IMR-90 (cell line): Measurements from ENCODE around the gene SLC13A5. TPM values are rescaled to one million over a fixed set of nuclear protein-coding genes. Genes with fewer than 3 reads are reported as not detected.

Experiments used
- ATAC-seq: fragments of 200-7000 bp; cut with Tn5 transposase; 2 replicates; pipeline ENCODE4 v1.9.1; 2020; ENCODE audit warnings: low read depth, mild to moderate bottlenecking, moderate library complexity
- BruUV-seq: library from RNA; stranded (reverse); fragments of 400-500 nt; replicated peaks from 2 replicates; lab custom pipeline; 2021; lab: Mats Ljungman, UMichigan
- CTCF ChIA-PET: fragments of 300-600 bp; formaldehyde crosslinking; extraction: SDS; loops from one replicate; lab custom pipeline; 2021; ENCODE audit warnings: antibody characterized with exemption; lab: Yijun Ruan, JAX
- POLR2A ChIA-PET: fragments of 300-600 bp; sonication (Branson Sonifier 250); formaldehyde crosslinking; loops from one replicate; lab custom pipeline; 2022; ENCODE audit warnings: antibody characterized with exemption; ENCODE audit not compliant: unreplicated experiment; lab: Charles Lee
- DNase-seq: peaks from one replicate; pipeline ENCODE4 v3.0.0; 2013
- H2AFZ ChIP-seq: replicated peaks from 2 replicates; pipeline ENCODE3; 2013; ENCODE audit warnings: low read length, mild to moderate bottlenecking; ENCODE audit not compliant: poor library complexity
- H2AK5ac ChIP-seq: 2 replicates; pipeline ENCODE4 v1.6.1; 2013; ENCODE audit warnings: low read depth, low read length, inconsistent platforms
- H2AK9ac ChIP-seq: replicated peaks from 2 replicates; pipeline ENCODE3; 2013; ENCODE audit warnings: mild to moderate bottlenecking, low read depth, low read length, moderate library complexity; ENCODE audit not compliant: poor library complexity
- H2BK120ac ChIP-seq: 2 replicates; pipeline ENCODE4 v1.6.1; 2013; ENCODE audit warnings: low read depth, low read length, inconsistent platforms
- H2BK15ac ChIP-seq: 3 replicates; pipeline ENCODE4 v1.6.1; 2013; ENCODE audit warnings: low read depth, low read length, inconsistent platforms
- H2BK20ac ChIP-seq: 2 replicates; pipeline ENCODE4 v1.6.1; 2013; ENCODE audit warnings: low read depth, mild to moderate bottlenecking, inconsistent platforms, low read length, moderate library complexity
- H2BK5ac ChIP-seq: 2 replicates; pipeline ENCODE4 v1.6.1; 2013; ENCODE audit warnings: mild to moderate bottlenecking, low read depth, low read length, inconsistent platforms; ENCODE audit not compliant: poor library complexity, severe bottlenecking
- H3K14ac ChIP-seq: replicated peaks from 2 replicates; pipeline ENCODE4 v1.6.1; 2013; ENCODE audit warnings: low read depth, low read length, inconsistent platforms
- H3K18ac ChIP-seq: 2 replicates; pipeline ENCODE4 v1.6.1; 2013; ENCODE audit warnings: low read depth, low read length, control low read depth
- H3K23ac ChIP-seq: 2 replicates; pipeline ENCODE4 v1.6.1; 2013; ENCODE audit warnings: low read depth, low read length, inconsistent platforms
- H3K27ac ChIP-seq: 2 replicates; pipeline ENCODE4 v1.5.1; 2013; ENCODE audit warnings: mild to moderate bottlenecking, control low read depth, low read length; ENCODE audit not compliant: insufficient read depth
- H3K27me3 ChIP-seq: 2 replicates; pipeline ENCODE4 v1.6.1; 2013; ENCODE audit warnings: low read length; ENCODE audit not compliant: control insufficient read depth, insufficient read depth
- H3K36me3 ChIP-seq: 2 replicates; pipeline ENCODE4 v1.6.1; 2013; ENCODE audit warnings: low read length, mixed read lengths; ENCODE audit not compliant: control insufficient read depth, insufficient read depth
- H3K4ac ChIP-seq: 2 replicates; pipeline ENCODE4 v1.6.1; 2013; ENCODE audit warnings: low read depth, low read length, inconsistent platforms
- H3K4me1 ChIP-seq: 2 replicates; pipeline ENCODE4 v1.6.1; 2013; ENCODE audit warnings: low read length, mixed read lengths; ENCODE audit not compliant: control insufficient read depth, insufficient read depth
- H3K4me2 ChIP-seq: 2 replicates; pipeline ENCODE4 v1.6.1; 2013; ENCODE audit warnings: low read depth, mild to moderate bottlenecking, control low read depth, low read length, moderate library complexity
- H3K4me3 ChIP-seq: 2 replicates; pipeline ENCODE4 v1.5.1; 2013; ENCODE audit warnings: low read depth, mild to moderate bottlenecking, control low read depth, low read length, moderate library complexity; ENCODE audit not compliant: insufficient read depth
- H3K56ac ChIP-seq: 2 replicates; pipeline ENCODE4 v1.6.1; 2013; ENCODE audit warnings: low read length, inconsistent platforms; ENCODE audit not compliant: insufficient read depth; ENCODE audit errors: extremely low read depth
- H3K79me1 ChIP-seq, 2 experiments: 2 replicates each; pipeline ENCODE4 v1.6.1; 2013; ENCODE audit warnings: low read length in 2 of 2, inconsistent platforms in 1 of 2, low read depth in 1 of 2
- H3K9ac ChIP-seq: 2 replicates; pipeline ENCODE4 v1.6.1; 2013; ENCODE audit warnings: low read depth, low read length, control low read depth
- H3K9me1 ChIP-seq: 2 replicates; pipeline ENCODE4 v1.6.1; 2013; ENCODE audit warnings: low read length, inconsistent platforms; ENCODE audit not compliant: insufficient read depth
- H3K9me3 ChIP-seq: 2 replicates; pipeline ENCODE4 v1.6.1; 2013; ENCODE audit warnings: low read length; ENCODE audit not compliant: control insufficient read depth, insufficient read depth
- H4K20me1 ChIP-seq: 2 replicates; pipeline ENCODE4 v1.6.1; 2013; ENCODE audit warnings: low read length, inconsistent platforms; ENCODE audit not compliant: insufficient read depth
- H4K5ac ChIP-seq: 2 replicates; pipeline ENCODE4 v1.6.1; 2013; ENCODE audit warnings: mild to moderate bottlenecking, low read depth, low read length, control low read depth
- H4K8ac ChIP-seq, 2 experiments: 2 replicates each; pipeline ENCODE4 v1.6.1; 2013; ENCODE audit warnings: low read depth in 2 of 2, low read length in 2 of 2, control low read depth in 1 of 2, inconsistent platforms in 1 of 2
- H4K91ac ChIP-seq: 2 replicates; pipeline ENCODE4 v1.6.1; 2013; ENCODE audit warnings: low read depth, low read length, inconsistent platforms; ENCODE audit not compliant: insufficient read depth
- BHLHE40 ChIP-seq: fragments of 150-350 bp; IDR thresholded peaks from 2 replicates; pipeline ENCODE4 v1.6.1; 2016; ENCODE audit warnings: mild to moderate bottlenecking, low read depth, low read length
- CEBPB ChIP-seq: IDR thresholded peaks from 2 replicates; pipeline ENCODE4 v1.6.1; 2012; ENCODE audit warnings: low read depth, low read length, improper control_type of control experiment
- CHD1 ChIP-seq: IDR thresholded peaks from 2 replicates; pipeline ENCODE4 v1.6.1; 2012; ENCODE audit warnings: low read depth, low read length, improper control_type of control experiment
- MAFK ChIP-seq: IDR thresholded peaks from 2 replicates; pipeline ENCODE4 v1.6.1; 2012; ENCODE audit warnings: low read depth, low read length, improper control_type of control experiment
- MAZ ChIP-seq: IDR thresholded peaks from 2 replicates; pipeline ENCODE4 v1.6.1; 2012; ENCODE audit warnings: low read depth, mild to moderate bottlenecking, low read length, improper control_type of control experiment, moderate library complexity, borderline replicate concordance
- NFE2L2 ChIP-seq: fragments of 150-350 bp; IDR thresholded peaks from 2 replicates; pipeline ENCODE4 v1.6.1; 2016; ENCODE audit warnings: low read depth, mild to moderate bottlenecking, low read length
- RAD21 ChIP-seq: IDR thresholded peaks from 2 replicates; pipeline ENCODE4 v1.6.1; 2012; ENCODE audit warnings: low read length, improper control_type of control experiment
- RCOR1 ChIP-seq: IDR thresholded peaks from 2 replicates; pipeline ENCODE4 v1.6.1; 2012; ENCODE audit warnings: mild to moderate bottlenecking, low read length, improper control_type of control experiment; ENCODE audit not compliant: insufficient replicate concordance
- RFX5 ChIP-seq: IDR thresholded peaks from 2 replicates; pipeline ENCODE4 v1.8.0; 2012; ENCODE audit warnings: low read depth, mild to moderate bottlenecking, low read length, moderate library complexity
- SMC3 ChIP-seq: fragments of 150-350 bp; IDR thresholded peaks from 2 replicates; pipeline ENCODE4 v1.6.1; 2016; ENCODE audit warnings: low read depth, mild to moderate bottlenecking, antibody characterized with exemption, low read length, moderate library complexity
- dilution Hi-C: fragments of 300-500 bp; cut with HindIII; formaldehyde crosslinking; loops from one replicate; pipeline ENCODE4 v1.14.3; 2018; ENCODE audit warnings: low sequenced_read_pairs; ENCODE audit not compliant: unreplicated experiment
- in situ Hi-C: fragments of 300-500 bp; cut with MboI; formaldehyde crosslinking; loops from 3 replicates; pipeline ENCODE4 v1.14.3; 2019; ENCODE audit warnings: low sequenced_read_pairs, inconsistent platforms, mixed read lengths
- intact Hi-C: fragments of 100-400 bp; cut with micrococcal nuclease; formaldehyde crosslinking; loops from 2 replicates; pipeline ENCODE4 v1.10.0; 2022
- polyA plus RNA-seq, 3 experiments: library from polyadenylated mRNA; depleted of rRNA; stranded (reverse); fragments of >200 nt; gene quantifications; 2 replicates each; pipeline ENCODE4 v1.2.3, GENCODE V29; 2012; ENCODE audit warnings: low replicate concordance in 1 of 3
- total RNA-seq: library from RNA; depleted of rRNA; stranded (reverse); fragments of >200 nt; gene quantifications from 2 replicates; pipeline ENCODE4 v1.2.3, GENCODE V29; 2012
- TF ChIP-seq, protein P1 (sequence below): fragments of 150-350 bp; IDR thresholded peaks from 2 replicates; pipeline ENCODE4 v1.6.1; 2016; ENCODE audit warnings: low read depth, mild to moderate bottlenecking, low read length, moderate library complexity, borderline replicate concordance
- TF ChIP-seq, protein P2 (sequence below): conservative IDR thresholded peaks from 2 replicates; pipeline ENCODE4 v1.5.1; 2012; ENCODE audit warnings: mild to moderate bottlenecking, low read depth, low read length, improper control_type of control experiment

Gene SLC13A5
- total and polyA plus RNA-seq, 2 of the 4 experiments (the other 2 are of a cell fraction), result not detected

DNA sequence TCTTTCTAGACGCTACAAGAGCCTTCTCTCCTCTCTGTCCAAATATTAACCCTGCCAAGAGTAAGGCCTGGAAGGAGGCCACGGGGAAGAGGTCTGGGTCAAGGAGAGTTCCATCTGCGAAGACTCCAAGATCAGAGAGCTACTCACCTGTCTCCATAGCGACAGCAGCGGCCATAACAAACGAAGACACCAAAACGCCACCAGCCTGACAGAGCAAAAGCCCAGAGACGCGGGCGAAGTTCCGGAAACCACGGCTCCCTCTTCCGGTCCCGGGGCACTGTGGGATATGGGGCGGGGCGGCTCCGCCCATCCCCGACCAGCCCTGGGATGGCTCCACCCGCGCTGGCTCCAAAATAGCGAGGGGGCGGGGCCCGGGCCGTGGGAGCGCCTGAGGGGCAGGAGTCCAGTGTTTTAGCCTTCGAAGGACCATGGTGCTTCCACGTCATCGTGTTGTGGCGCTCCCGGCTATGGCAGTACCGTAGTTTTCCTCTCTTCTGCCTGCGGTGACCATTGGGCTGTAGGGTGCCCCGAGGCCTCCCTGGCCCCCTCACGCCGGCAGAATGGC, 61.7 kb downstream of the SLC13A5 start, which contains the start of the genes C17orf100 and MED31 (continued):
- TF ChIP-seq NFE2L2 (0 out of 2 replicates have a peak, but pooled peaks have one; percentile 46), RCOR1 (no peak), CHD1 (no peak), CEBPB (no peak), MAZ (peak; percentile 74; the same call in 1 of the 2 replicates)

DNA sequence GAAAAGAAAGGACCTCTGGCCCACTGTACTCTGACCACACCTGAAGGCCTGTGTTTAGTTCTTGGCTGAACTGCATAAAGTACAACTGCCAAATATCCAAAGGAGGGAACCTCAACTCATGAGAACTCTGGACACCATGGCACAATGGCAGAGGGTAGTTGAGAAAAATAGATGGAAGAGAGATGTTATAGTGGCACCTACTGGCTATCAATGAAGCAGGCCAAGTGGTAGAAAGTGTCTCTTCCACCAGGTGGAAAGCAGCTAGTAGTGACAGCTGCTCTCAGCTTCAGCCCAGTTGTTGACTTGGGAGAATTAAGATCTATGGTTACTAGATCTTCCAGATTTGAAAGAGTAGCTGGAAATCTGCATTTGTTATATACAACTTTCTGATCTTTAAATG, 65.0 kb downstream of the SLC13A5 start:
- no peak overlapping the region for H3K4ac ChIP-seq
- peaks cover 13% of the 10 kb centered on the region for H4K20me1 ChIP-seq
- H3K36me3 ChIP-seq, result peaks cover 11% of the 10 kb centered on the region
- H3K79me1 ChIP-seq, result peaks cover 15 to 44% of the 10 kb centered on the region in 2 experiments
- H3K4me2 ChIP-seq, result no peak overlapping the region
- H3K23ac ChIP-seq, result no peak overlapping the region
- no peaks in the 10 kb centered on the region; the same call in 1 of the 2 replicates for H3K9me3 ChIP-seq
- no peak overlapping the region for H3K56ac ChIP-seq
- no TSS peak for BruUV-seq
- H3K9ac ChIP-seq, result no peak overlapping the region
- H3K18ac ChIP-seq, result no peak overlapping the region
- intact Hi-C loops (no loop called here), in situ Hi-C loops (loop anchor here (10.0 kb wide), 1 partner anchor 173 kb away; no protein-coding TSS in a partner anchor), dilution Hi-C loops (no loop called here)
- peaks cover 3% of the 10 kb centered on the region for H3K27me3 ChIP-seq
- no peak overlapping the region for H2BK20ac ChIP-seq
- no peak overlapping the region for H4K91ac ChIP-seq
- H2BK5ac ChIP-seq, result no peak overlapping the region
- peaks cover 8% of the 10 kb centered on the region; the same call in 1 of the 2 replicates for H3K9me1 ChIP-seq
- no peak for ATAC-seq
- no peak for DNase-seq
- no peak overlapping the region for H2BK15ac ChIP-seq
- H2AFZ ChIP-seq, result no peak overlapping the region
- no peak overlapping the region for H3K14ac ChIP-seq
- H2BK120ac ChIP-seq, result no peak overlapping the region
- H3K4me3 ChIP-seq, result no peak overlapping the region
- 0 out of 2 replicates have a peak, but pooled peaks cover 6% of the 10 kb centered on the region for H3K4me1 ChIP-seq
- ChIA-PET POLR2A (no interaction called here), CTCF (interaction anchor here (0.6 to 0.7 kb wide), 2 partner anchors 176 to 1062 kb away, joined by 3 to 4 read pairs; no protein-coding TSS in a partner anchor)
- no peak overlapping the region for H3K27ac ChIP-seq
- no peak overlapping the region for H2AK9ac ChIP-seq
- no peak overlapping the region for H4K5ac ChIP-seq
- TF ChIP-seq RFX5 (no peak), RCOR1 (no peak), SMC3 (peak; percentile 14; the same call in 1 of the 2 replicates), RAD21 (peak; percentile 36; the same call in 1 of the 2 replicates), CHD1 (no peak), BHLHE40 (no peak), MAFK (no peak)
- TF ChIP-seq, protein P1, sequence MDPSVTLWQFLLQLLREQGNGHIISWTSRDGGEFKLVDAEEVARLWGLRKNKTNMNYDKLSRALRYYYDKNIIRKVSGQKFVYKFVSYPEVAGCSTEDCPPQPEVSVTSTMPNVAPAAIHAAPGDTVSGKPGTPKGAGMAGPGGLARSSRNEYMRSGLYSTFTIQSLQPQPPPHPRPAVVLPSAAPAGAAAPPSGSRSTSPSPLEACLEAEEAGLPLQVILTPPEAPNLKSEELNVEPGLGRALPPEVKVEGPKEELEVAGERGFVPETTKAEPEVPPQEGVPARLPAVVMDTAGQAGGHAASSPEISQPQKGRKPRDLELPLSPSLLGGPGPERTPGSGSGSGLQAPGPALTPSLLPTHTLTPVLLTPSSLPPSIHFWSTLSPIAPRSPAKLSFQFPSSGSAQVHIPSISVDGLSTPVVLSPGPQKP, result no peak
- TF ChIP-seq, protein P2, sequence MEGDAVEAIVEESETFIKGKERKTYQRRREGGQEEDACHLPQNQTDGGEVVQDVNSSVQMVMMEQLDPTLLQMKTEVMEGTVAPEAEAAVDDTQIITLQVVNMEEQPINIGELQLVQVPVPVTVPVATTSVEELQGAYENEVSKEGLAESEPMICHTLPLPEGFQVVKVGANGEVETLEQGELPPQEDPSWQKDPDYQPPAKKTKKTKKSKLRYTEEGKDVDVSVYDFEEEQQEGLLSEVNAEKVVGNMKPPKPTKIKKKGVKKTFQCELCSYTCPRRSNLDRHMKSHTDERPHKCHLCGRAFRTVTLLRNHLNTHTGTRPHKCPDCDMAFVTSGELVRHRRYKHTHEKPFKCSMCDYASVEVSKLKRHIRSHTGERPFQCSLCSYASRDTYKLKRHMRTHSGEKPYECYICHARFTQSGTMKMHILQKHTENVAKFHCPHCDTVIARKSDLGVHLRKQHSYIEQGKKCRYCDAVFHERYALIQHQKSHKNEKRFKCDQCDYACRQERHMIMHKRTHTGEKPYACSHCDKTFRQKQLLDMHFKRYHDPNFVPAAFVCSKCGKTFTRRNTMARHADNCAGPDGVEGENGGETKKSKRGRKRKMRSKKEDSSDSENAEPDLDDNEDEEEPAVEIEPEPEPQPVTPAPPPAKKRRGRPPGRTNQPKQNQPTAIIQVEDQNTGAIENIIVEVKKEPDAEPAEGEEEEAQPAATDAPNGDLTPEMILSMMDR, result peak; percentile 37
- H2AK5ac ChIP-seq, result no peak overlapping the region
- no peak overlapping the region for H4K8ac ChIP-seq
